HEK293T (cell line): ENCODE data around the gene CBFA2T3.
"Not testable (repeated sequence)": the region's sequence is repeated elsewhere in the genome, so short reads cannot be mapped to it uniquely, and the experiment has no call there.

Experiments used
- CTCF ChIA-PET: fragments of 350-600 bp; formaldehyde crosslinking; extraction: SDS; loops from one replicate; lab custom pipeline; 2021; ENCODE audit warnings: antibody characterized with exemption, inconsistent platforms; lab: Yijun Ruan, JAX
- POLR2A ChIA-PET: fragments of 350-600 bp; formaldehyde crosslinking; extraction: SDS; loops from one replicate; lab custom pipeline; 2020; ENCODE audit warnings: antibody characterized with exemption, inconsistent platforms; lab: Yijun Ruan, JAX
- DNase-seq: peaks from one replicate; pipeline ENCODE4 v3.0.0; 2012; ENCODE audit warnings: mixed read lengths; ENCODE audit errors: extremely low spot score
- ARNT ChIP-seq: fragments of 450-650 bp; IDR thresholded peaks from 2 replicates; pipeline ENCODE4 v1.6.1; 2017; ENCODE audit warnings: mild to moderate bottlenecking
- BHLHE40 ChIP-seq: fragments of 450-650 bp; IDR thresholded peaks from 2 replicates; pipeline ENCODE4 v1.6.1; 2016; ENCODE audit warnings: mild to moderate bottlenecking, moderate library complexity, borderline replicate concordance
- CTBP1 ChIP-seq: fragments of 450-650 bp; IDR thresholded peaks from 2 replicates; pipeline ENCODE4 v1.6.1; 2016; ENCODE audit warnings: borderline replicate concordance
- ELF4 ChIP-seq: fragments of 450-650 bp; IDR thresholded peaks from 2 replicates; pipeline ENCODE4 v1.6.1; 2017; ENCODE audit warnings: antibody characterized with exemption
- FOXA1 ChIP-seq: fragments of 450-650 bp; IDR thresholded peaks from 2 replicates; pipeline ENCODE4 v1.6.1; 2016; ENCODE audit warnings: mild to moderate bottlenecking
- FOXK2 ChIP-seq: fragments of 450-650 bp; IDR thresholded peaks from 2 replicates; pipeline ENCODE4 v1.6.1; 2016; ENCODE audit warnings: mild to moderate bottlenecking
- FOXM1 ChIP-seq: fragments of 450-650 bp; IDR thresholded peaks from 2 replicates; pipeline ENCODE4 v1.6.1; 2017; ENCODE audit warnings: mild to moderate bottlenecking, borderline replicate concordance
- HDGF ChIP-seq: fragments of 450-650 bp; IDR thresholded peaks from 2 replicates; pipeline ENCODE4 v1.6.1; 2017; ENCODE audit warnings: antibody characterized with exemption, borderline replicate concordance
- L3MBTL2 ChIP-seq: fragments of 450-650 bp; conservative IDR thresholded peaks from 2 replicates; pipeline ENCODE4 v1.6.1; 2016; ENCODE audit warnings: mild to moderate bottlenecking
- LEF1 ChIP-seq: fragments of 450-650 bp; IDR thresholded peaks from 2 replicates; pipeline ENCODE4 v1.6.1; 2017; ENCODE audit warnings: mild to moderate bottlenecking, borderline replicate concordance
- NFRKB ChIP-seq: fragments of 450-650 bp; IDR thresholded peaks from 2 replicates; pipeline ENCODE4 v1.6.1; 2016; ENCODE audit warnings: mild to moderate bottlenecking, moderate library complexity
- PKNOX1 ChIP-seq: fragments of 450-650 bp; IDR thresholded peaks from 2 replicates; pipeline ENCODE4 v1.6.1; 2016
- SP1 ChIP-seq: fragments of 450-650 bp; IDR thresholded peaks from 2 replicates; pipeline ENCODE4 v1.6.1; 2017
- SUZ12 ChIP-seq: fragments of 450-650 bp; IDR thresholded peaks from 2 replicates; pipeline ENCODE4 v1.6.1; 2016; ENCODE audit warnings: mild to moderate bottlenecking
- TARDBP ChIP-seq: fragments of 450-650 bp; IDR thresholded peaks from 2 replicates; pipeline ENCODE4 v1.6.1; 2016
- ZNF384 ChIP-seq: fragments of 450-650 bp; IDR thresholded peaks from 2 replicates; pipeline ENCODE4 v1.6.1; 2016

Gene CBFA2T3

GRCh38 chr16:88920618-88921590, 56.1 kb downstream of the CBFA2T3 start:
- POLR2A ChIA-PET, result no interaction called here
- no peak for TF ChIP-seq SP1
- TF ChIP-seq ARNT, result no peak
- no peak for TF ChIP-seq FOXK2
- TF ChIP-seq PKNOX1, result no peak
- TF ChIP-seq LEF1, result no peak
- no peak for TF ChIP-seq SUZ12
- TF ChIP-seq ZNF384, result no peak
- TF ChIP-seq CTBP1, result no peak
- TF ChIP-seq NFRKB, result no peak
- TF ChIP-seq L3MBTL2, result no peak
- no peak for TF ChIP-seq ELF4
- no peak for TF ChIP-seq BHLHE40
- no peak for TF ChIP-seq TARDBP
- CTCF ChIA-PET, result no interaction called here
- DNase-seq, result no peak

- ChIA-PET POLR2A (no interaction called here), CTCF (no interaction called here)
Measured at GRCh38 chr16:88919936-88920335, 57.1 kb downstream of the CBFA2T3 start.

GRCh38 chr16:88918896-88919295, 58.1 kb downstream of the CBFA2T3 start:
- DNase-seq, POLR2A ChIA-PET, CTCF ChIA-PET: not testable (repeated sequence)

More at GRCh38 chr16:88919936-88920335, 57.1 kb downstream of the CBFA2T3 start:
- no peak for DNase-seq
- TF ChIP-seq FOXM1, result no peak
- TF ChIP-seq NFRKB, result no peak

GRCh38 chr16:88917915-88918627, 58.9 kb downstream of the CBFA2T3 start:
- no peak for DNase-seq
- ChIA-PET POLR2A (no interaction called here), CTCF (interaction anchor here (0.6 kb wide), 1 partner anchor 8 kb away, joined by 3 read pairs; no protein-coding TSS in a partner anchor)
- TF ChIP-seq ARNT, result no peak

GRCh38 chr16:88917146-88917914, 59.7 kb downstream of the CBFA2T3 start:
- CTCF ChIA-PET, result no interaction called here
- POLR2A ChIA-PET, result no interaction called here
- DNase-seq, result no peak
- no peak for TF ChIP-seq PKNOX1
- no peak for TF ChIP-seq BHLHE40
- TF ChIP-seq SP1, result no peak
- no peak for TF ChIP-seq HDGF
- TF ChIP-seq TARDBP, result no peak

GRCh38 chr16:88915639-88916327, 61.2 kb downstream of the CBFA2T3 start:
- DNase-seq, result no peak
- no peak for TF ChIP-seq SUZ12
- no peak for TF ChIP-seq BHLHE40
- TF ChIP-seq ELF4, result no peak
- TF ChIP-seq FOXA1, result no peak
- TF ChIP-seq ARNT, result no peak
- TF ChIP-seq LEF1, result no peak
- TF ChIP-seq HDGF, result no peak
- no peak for TF ChIP-seq PKNOX1
- no peak for TF ChIP-seq ZNF384
- TF ChIP-seq TARDBP, result no peak
- no peak for TF ChIP-seq FOXM1
- ChIA-PET CTCF (no interaction called here), POLR2A (no interaction called here)
